Liver (tissue), 3 donors: ENCODE data around the gene KCNJ15.

Experiments
- CTCF ChIP-seq: fragments of 150-350 bp; IDR thresholded peaks from 2 replicates; pipeline ENCODE4 v1.5.1; 2017; ENCODE audit warnings: improper control_type of control experiment, low read depth, low read length; ENCODE audit not compliant: missing input control
- GABPA ChIP-seq, 2 donors: IDR thresholded peaks in 1 of 2; conservative IDR thresholded peaks in 1 of 2; 2 replicates each; pipeline ENCODE4 v1.6.1; 2016; ENCODE audit warnings: antibody characterized with exemption in 2 of 2, mild to moderate bottlenecking in 1 of 2, moderate library complexity in 1 of 2
- MAX ChIP-seq: IDR thresholded peaks from 2 replicates; pipeline ENCODE4 v1.6.1; 2016; ENCODE audit warnings: antibody characterized with exemption
- RAD21 ChIP-seq, 2 donors: IDR thresholded peaks; 2 replicates each; pipeline ENCODE4 v1.6.1; 2016; ENCODE audit warnings: antibody characterized with exemption in 2 of 2, mild to moderate bottlenecking in 2 of 2
- RXRA ChIP-seq, 2 donors: IDR thresholded peaks; 2 replicates each; pipeline ENCODE4 v1.6.1; 2017 to 2018; ENCODE audit warnings: antibody characterized with exemption in 2 of 2, mild to moderate bottlenecking in 1 of 2
- donor health status: healthy.
- donor health status: healthy.

GRCh38 chr21:38221594-38221993 is 35.2 kb upstream of the KCNJ15 start:
- TF ChIP-seq CTCF (no peak), RAD21 (IDR thresholded peaks at IDR 0.05) (no peak), MAX (no peak), RXRA (IDR thresholded peaks at IDR 0.05) (no peak), GABPA (IDR thresholded peaks at IDR 0.05 in 1 of 2, conservative IDR thresholded peaks at IDR 0.05 in 1 of 2) (no peak)
